ENCODE data around the gene DPM2.

Gene DPM2

GRCh38 chr9:127959841-127960409, 22.3 kb upstream of the DPM2 start:
- no peak overlapping the region for H3K4me3 ChIP-seq (ENCODE audit: low read depth, low read length)
- POLR2A ChIA-PET: no interaction called here
- DNase-seq (ENCODE audit: low read depth, low spot score): no peak
- CTCF ChIA-PET: interaction anchor here (1.1 to 15.5 kb wide), 4 partner anchors 18 to 158 kb away, joined by 3 to 226 read pairs (median 4); no protein-coding TSS in a partner anchor
- TF ChIP-seq CTCF (IDR thresholded peaks at IDR 0.05; ENCODE audit: insufficient read depth, low read length, missing control alignments): no peak

DNA sequence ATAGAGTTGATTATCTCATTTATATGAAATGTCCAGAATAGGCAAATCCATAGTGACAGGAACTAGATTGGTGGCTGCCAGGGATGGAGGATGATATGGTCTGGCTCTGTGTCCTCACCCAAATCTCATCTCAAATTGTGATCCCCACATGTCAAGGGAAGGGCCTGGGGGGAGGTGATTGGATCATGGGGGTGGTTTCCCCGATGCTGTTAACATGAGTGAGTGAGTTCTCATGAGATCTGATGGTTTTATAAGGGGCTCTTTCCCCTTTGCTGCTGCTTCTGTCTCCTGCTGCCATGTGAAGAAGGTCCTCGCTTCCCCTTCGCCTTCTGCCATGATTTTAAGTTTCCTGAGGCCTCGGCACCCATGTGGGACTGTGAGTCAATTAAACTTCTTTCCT, 21.7 kb upstream of the DPM2 start:
- DNase-seq (ENCODE audit: low read depth, low spot score): no peak
- no peak overlapping the region for H3K4me3 ChIP-seq (ENCODE audit: low read depth, low read length)
- POLR2A ChIA-PET: no interaction called here
- no peak for TF ChIP-seq CTCF (IDR thresholded peaks at IDR 0.05; ENCODE audit: insufficient read depth, low read length, missing control alignments)
- CTCF ChIA-PET: interaction anchor here (1.7 to 15.5 kb wide), 2 partner anchors 18 to 159 kb away, joined by 5 to 226 read pairs; no protein-coding TSS in a partner anchor

- ChIA-PET CTCF (interaction anchor here (1.7 to 15.5 kb wide), 2 partner anchors 17 to 159 kb away, joined by 5 to 226 read pairs; no protein-coding TSS in a partner anchor), POLR2A (no interaction called here)
- TF ChIP-seq CTCF (IDR thresholded peaks at IDR 0.05; ENCODE audit: insufficient read depth, low read length, missing control alignments): no peak
- no peak for DNase-seq (ENCODE audit: low read depth, low spot score)
- no peak overlapping the region for H3K4me3 ChIP-seq (ENCODE audit: low read depth, low read length)
These were observed 21.1 kb upstream of the DPM2 start for GRCh38 chr9:127958728-127959127.

- ChIA-PET POLR2A (no interaction called here), CTCF (interaction anchor here (1.0 to 15.5 kb wide), 6 partner anchors 10 to 162 kb away, joined by 3 to 226 read pairs (median 10); no protein-coding TSS in a partner anchor)
- no peak for DNase-seq (ENCODE audit: low read depth, low spot score)
- no peak for TF ChIP-seq CTCF (IDR thresholded peaks at IDR 0.05; ENCODE audit: insufficient read depth, low read length, missing control alignments)
- H3K4me3 ChIP-seq (ENCODE audit: low read depth, low read length): no peak overlapping the region
These were observed 17.8 kb upstream of the DPM2 start for GRCh38 chr9:127955294-127956015.

DNA sequence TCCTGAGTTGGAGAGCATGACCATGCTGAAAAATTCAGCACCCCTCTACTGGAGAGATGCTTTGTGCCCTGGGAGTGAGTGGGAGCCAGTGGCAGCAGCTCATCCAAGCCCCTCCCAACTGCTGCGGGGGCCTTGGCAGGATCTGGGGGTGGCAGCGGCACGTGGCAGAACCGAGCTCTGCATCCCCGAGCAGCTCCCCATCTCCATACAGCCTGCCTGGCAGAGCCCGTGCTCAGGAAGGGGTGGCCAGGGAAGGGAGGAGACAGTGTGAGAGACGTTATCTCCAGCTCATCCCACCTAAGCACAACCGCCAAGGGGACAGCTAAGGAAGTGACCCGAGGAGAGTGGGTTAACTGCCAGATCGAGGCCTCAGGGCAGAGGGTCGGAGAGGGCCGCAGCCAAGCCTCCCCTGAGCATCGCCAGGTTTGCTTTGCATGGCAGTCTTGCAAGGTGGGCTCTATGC, 17.2 kb upstream of the DPM2 start:
- ChIA-PET POLR2A (no interaction called here), CTCF (interaction anchor here (0.6 to 15.5 kb wide), 6 partner anchors 10 to 163 kb away, joined by 4 to 226 read pairs (median 10); no protein-coding TSS in a partner anchor)
- no peak for DNase-seq (ENCODE audit: low read depth, low spot score)
- no peak overlapping the region for H3K4me3 ChIP-seq (ENCODE audit: low read depth, low read length)
- TF ChIP-seq CTCF (IDR thresholded peaks at IDR 0.05; ENCODE audit: insufficient read depth, low read length, missing control alignments): no peak
